GM21529 (cell line): ENCODE measurements around the gene EIF2B1.
A peak's percentile ranks its signal among the peaks of the same experiment; 100 is the strongest.
"Not testable (repeated sequence)": the region's sequence is repeated elsewhere in the genome, so short reads cannot be mapped to it uniquely, and the experiment has no call there.

ENCODE experiments used
- ATAC-seq: cut with Tn5 transposase; IDR thresholded peaks from one replicate; pipeline ENCODE4 v1.9.1; 2021; ENCODE audit not compliant: unreplicated experiment

EIF2B1 gene

GRCh38 chr12:123621101-123621500 lies 12.4 kb downstream of the EIF2B1 start:
- ATAC-seq: no peak

GRCh38 chr12:123617580-123617979 lies 15.9 kb downstream of the EIF2B1 start:
- no peak for ATAC-seq

GRCh38 chr12:123617144-123617543 lies 16.3 kb downstream of the EIF2B1 start:
- no peak for ATAC-seq

- no peak for ATAC-seq
Measured at GRCh38 chr12:123614531-123614930, 19.0 kb downstream of the EIF2B1 start.

- no peak for ATAC-seq
Measured at GRCh38 chr12:123614110-123614509, 19.4 kb downstream of the EIF2B1 start.

- ATAC-seq: no peak
Measured at GRCh38 chr12:123608182-123608581, 25.3 kb downstream of the EIF2B1 start.

GRCh38 chr12:123607756-123608155 lies 25.7 kb downstream of the EIF2B1 start:
- no peak for ATAC-seq

- ATAC-seq: not testable (repeated sequence)
Measured at GRCh38 chr12:123603495-123603894, 30.0 kb downstream of the EIF2B1 start.

- no peak for ATAC-seq
Measured at GRCh38 chr12:123602651-123603195, 30.8 kb downstream of the EIF2B1 start.

GRCh38 chr12:123601602-123602489 lies 31.6 kb downstream of the EIF2B1 start, which contains the start of gene DDX55:
TSS of gene DDX55 (plus strand) at chr12:123602099. CDS start at chr12:123602149, 50 bp downstream.
- peak; percentile 84 for ATAC-seq

GRCh38 chr12:123599721-123600120 lies 33.8 kb downstream of the EIF2B1 start:
- no peak for ATAC-seq

GRCh38 chr12:123599310-123599709 lies 34.2 kb downstream of the EIF2B1 start:
- ATAC-seq: no peak

- ATAC-seq: no peak
Measured at GRCh38 chr12:123598522-123598921, 35.0 kb downstream of the EIF2B1 start.

GRCh38 chr12:123597100-123597499 lies 36.4 kb downstream of the EIF2B1 start:
- ATAC-seq: no peak

GRCh38 chr12:123595729-123596128 lies 37.8 kb downstream of the EIF2B1 start:
- no peak for ATAC-seq

- ATAC-seq: no peak
Measured at GRCh38 chr12:123591702-123592481, 41.6 kb downstream of the EIF2B1 start.

- no peak for ATAC-seq
Measured at GRCh38 chr12:123580772-123581171, 52.7 kb downstream of the EIF2B1 start.

GRCh38 chr12:123578829-123579228 lies 54.7 kb downstream of the EIF2B1 start:
- not testable (repeated sequence) for ATAC-seq

GRCh38 chr12:123578243-123578642 lies 55.2 kb downstream of the EIF2B1 start:
- ATAC-seq: no peak

- ATAC-seq: no peak
Measured at GRCh38 chr12:123576611-123577010, 56.9 kb downstream of the EIF2B1 start.

- ATAC-seq: no peak
Measured at GRCh38 chr12:123573870-123574269, 59.6 kb downstream of the EIF2B1 start.

GRCh38 chr12:123572391-123572790 lies 61.1 kb downstream of the EIF2B1 start:
- no peak for ATAC-seq
